Cardiac muscle cell (in vitro differentiated cells and primary cell): Measurements from ENCODE around the gene NCF2. TPM values are rescaled to one million over a fixed set of nuclear protein-coding genes. Genes with fewer than 3 reads are reported as not detected.
A peak's percentile ranks its signal among the peaks of the same experiment; 100 is the strongest.

Experiments used
- DNase-seq, 2 donors: peaks; one replicate each; pipeline versions ENCODE4 v3.0.0 to v3.0.0-alpha.2; 2010 to 2017; ENCODE audit warnings: low read depth in 1 of 2, low spot score in 1 of 2
- H3K27ac ChIP-seq: fragments of 200-600 bp; sonication (generic); 2 replicates; pipeline ENCODE4 v1.5.1; 2016
- H3K27me3 ChIP-seq: fragments of 200-600 bp; sonication (generic); 2 replicates; pipeline ENCODE4 v1.6.0; 2016; ENCODE audit warnings: control low read depth
- H3K36me3 ChIP-seq: fragments of 200-600 bp; sonication (generic); 2 replicates; pipeline ENCODE4 v1.5.1; 2016; ENCODE audit warnings: control low read depth
- H3K4me1 ChIP-seq: fragments of 200-600 bp; sonication (generic); 2 replicates; pipeline ENCODE4 v1.8.1; 2017; ENCODE audit warnings: low read depth, mild to moderate bottlenecking, mixed run types
- H3K4me3 ChIP-seq: fragments of 200-600 bp; sonication (generic); 2 replicates; pipeline ENCODE4 v1.5.1; 2016; ENCODE audit warnings: mild to moderate bottlenecking
- H3K9me3 ChIP-seq: fragments of 200-600 bp; sonication (generic); 2 replicates; pipeline ENCODE4 v1.5.1; 2017; ENCODE audit warnings: low read depth, mild to moderate bottlenecking, control low read depth
- polyA plus RNA-seq: library from polyadenylated mRNA; unstranded; fragments of >200 nt; fragmentation: Nextera tagmentation; extraction: Ambion mirVana; gene quantifications from 2 replicates; pipeline ENCODE4 v1.2.1, GENCODE V29; 2016
- total RNA-seq: library from RNA; depleted of rRNA; stranded (reverse); fragments of >200 nt; gene quantifications from 2 replicates; pipeline ENCODE4 v1.2.3, GENCODE V29; 2016
- TF ChIP-seq, protein P1 (sequence below): IDR thresholded peaks from 2 replicates; pipeline ENCODE4 v1.5.1; 2012; ENCODE audit warnings: low read depth, mild to moderate bottlenecking, low read length

The NCF2 gene
- total and polyA plus RNA-seq, 2 experiments from 2014 or later, result 0.06 to 1.5 TPM

DNA sequence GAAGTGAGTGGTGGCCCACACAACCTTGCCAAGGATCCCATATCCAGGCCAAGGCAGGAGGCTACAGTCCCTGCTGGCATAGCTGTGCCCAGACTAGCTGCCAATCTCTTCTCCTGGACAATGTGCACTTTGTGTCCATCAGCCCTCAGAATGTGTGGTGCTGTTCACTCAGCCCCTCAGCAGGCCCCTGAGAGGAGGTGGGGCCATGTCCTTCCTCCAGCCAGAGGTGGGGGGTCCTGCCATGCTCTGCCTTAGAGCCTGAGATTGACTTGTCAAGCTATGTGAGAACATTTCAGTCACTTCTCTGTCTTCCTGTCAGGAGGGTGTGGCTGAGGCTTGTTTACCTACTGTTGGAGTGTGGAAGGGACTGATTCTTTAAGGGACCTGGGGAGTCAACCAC lies 1.4 kb downstream of the NCF2 start:
- H3K36me3 ChIP-seq, result no peaks in the 10 kb centered on the region
- H3K27me3 ChIP-seq, result no peaks in the 10 kb centered on the region
- DNase-seq, result no peak
- H3K27ac ChIP-seq, result no peak overlapping the region
- H3K4me3 ChIP-seq, result no peak overlapping the region
- no peaks in the 10 kb centered on the region for H3K4me1 ChIP-seq
- TF ChIP-seq, protein P1, sequence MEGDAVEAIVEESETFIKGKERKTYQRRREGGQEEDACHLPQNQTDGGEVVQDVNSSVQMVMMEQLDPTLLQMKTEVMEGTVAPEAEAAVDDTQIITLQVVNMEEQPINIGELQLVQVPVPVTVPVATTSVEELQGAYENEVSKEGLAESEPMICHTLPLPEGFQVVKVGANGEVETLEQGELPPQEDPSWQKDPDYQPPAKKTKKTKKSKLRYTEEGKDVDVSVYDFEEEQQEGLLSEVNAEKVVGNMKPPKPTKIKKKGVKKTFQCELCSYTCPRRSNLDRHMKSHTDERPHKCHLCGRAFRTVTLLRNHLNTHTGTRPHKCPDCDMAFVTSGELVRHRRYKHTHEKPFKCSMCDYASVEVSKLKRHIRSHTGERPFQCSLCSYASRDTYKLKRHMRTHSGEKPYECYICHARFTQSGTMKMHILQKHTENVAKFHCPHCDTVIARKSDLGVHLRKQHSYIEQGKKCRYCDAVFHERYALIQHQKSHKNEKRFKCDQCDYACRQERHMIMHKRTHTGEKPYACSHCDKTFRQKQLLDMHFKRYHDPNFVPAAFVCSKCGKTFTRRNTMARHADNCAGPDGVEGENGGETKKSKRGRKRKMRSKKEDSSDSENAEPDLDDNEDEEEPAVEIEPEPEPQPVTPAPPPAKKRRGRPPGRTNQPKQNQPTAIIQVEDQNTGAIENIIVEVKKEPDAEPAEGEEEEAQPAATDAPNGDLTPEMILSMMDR, result no peak
- H3K9me3 ChIP-seq, result no peaks in the 10 kb centered on the region

DNA sequence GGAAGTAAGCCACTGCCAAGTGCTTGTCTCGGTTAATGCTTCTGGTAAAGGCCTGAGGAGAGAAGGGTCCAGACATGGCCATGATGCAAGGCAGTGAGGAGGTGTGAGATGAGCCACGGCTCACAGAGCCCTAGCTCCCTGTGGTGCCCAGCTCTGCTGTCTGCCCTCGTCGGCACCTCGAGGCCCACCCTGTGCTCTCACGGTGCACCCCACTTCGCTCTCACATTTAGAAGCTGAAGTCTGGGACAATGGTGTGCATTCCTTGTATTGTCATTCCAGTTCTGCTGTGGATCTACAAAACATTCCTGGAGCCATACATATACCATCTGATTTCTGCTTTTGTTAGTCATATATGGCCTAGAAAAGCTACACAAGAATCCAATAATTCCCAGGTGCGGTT lies 3.3 kb downstream of the NCF2 start:
- Histone ChIP-seq H3K4me3 (no peak overlapping the region), H3K27ac (no peak overlapping the region), H3K9me3 (no peaks in the 10 kb centered on the region), H3K36me3 (no peaks in the 10 kb centered on the region), H3K4me1 (no peaks in the 10 kb centered on the region), H3K27me3 (no peaks in the 10 kb centered on the region)
- no peak for DNase-seq
- TF ChIP-seq, protein P1, result no peak

DNA sequence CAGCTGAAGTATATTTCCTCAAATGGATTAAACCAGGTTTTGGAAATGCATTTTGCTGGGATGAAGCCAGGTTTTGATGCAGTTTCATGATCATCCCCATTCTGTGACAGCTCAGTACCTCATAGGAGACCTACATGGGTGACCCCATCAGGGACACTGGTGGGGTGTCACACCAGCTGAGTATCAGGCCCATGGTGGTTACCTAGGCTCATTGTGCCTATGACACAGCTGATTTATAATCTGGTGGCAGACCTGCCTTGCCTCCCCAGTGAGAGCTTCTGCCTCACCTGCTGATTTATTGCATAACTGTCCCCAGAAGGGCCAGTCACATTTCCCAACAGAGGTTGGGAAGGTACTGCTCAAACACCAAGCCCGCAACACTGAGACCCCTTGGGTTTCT lies 3.8 kb downstream of the NCF2 start:
- Histone ChIP-seq H3K27me3 (no peaks in the 10 kb centered on the region), H3K4me1 (no peaks in the 10 kb centered on the region), H3K9me3 (no peaks in the 10 kb centered on the region), H3K36me3 (no peaks in the 10 kb centered on the region), H3K27ac (no peak overlapping the region), H3K4me3 (no peak overlapping the region)
- no peak for DNase-seq
- TF ChIP-seq, protein P1, result no peak

DNA sequence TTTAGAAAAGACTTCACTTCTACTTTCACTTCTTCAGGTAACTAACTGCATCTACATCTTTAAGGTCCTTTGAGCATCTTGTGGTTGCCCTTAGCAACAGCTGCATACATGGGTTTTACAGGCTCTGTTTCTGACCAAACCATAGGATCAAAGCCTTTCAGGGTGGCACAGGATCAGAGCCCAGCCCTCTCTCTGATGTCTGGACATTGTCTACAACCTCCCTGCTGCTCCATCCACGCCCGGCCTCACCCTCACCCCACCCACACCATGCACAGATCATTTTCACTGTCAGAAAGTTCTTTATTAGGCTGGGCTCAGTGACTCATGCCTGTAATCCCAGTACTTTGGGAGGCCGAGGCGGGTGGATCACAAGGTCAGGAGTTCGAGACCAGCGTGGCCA lies 5.2 kb downstream of the NCF2 start:
- Histone ChIP-seq H3K4me3 (no peak overlapping the region), H3K27me3 (no peaks in the 10 kb centered on the region), H3K36me3 (no peaks in the 10 kb centered on the region), H3K27ac (no peak overlapping the region), H3K4me1 (peaks cover 4% of the 10 kb centered on the region), H3K9me3 (no peaks in the 10 kb centered on the region)
- DNase-seq, result no peak
- TF ChIP-seq, protein P1, result no peak

DNA sequence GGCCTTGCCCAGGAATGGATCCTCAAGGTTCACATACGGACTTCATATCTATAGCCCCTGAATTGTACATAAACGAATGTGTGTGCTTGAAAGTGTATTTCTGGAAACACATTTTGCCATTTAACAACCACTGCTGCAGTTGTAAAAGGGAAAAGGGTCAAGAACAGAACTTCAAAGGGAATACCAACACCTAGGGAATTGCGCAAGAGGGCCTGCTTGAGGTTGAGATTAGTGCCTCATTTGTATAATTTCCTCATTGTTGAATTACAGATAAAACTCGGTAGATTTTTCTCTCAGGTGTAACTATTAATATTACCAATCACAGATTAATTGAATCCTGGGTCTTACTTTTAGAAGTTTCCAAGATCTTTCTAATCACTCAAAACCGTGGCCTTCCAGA lies 6.1 kb downstream of the NCF2 start:
- Histone ChIP-seq H3K27ac (no peak overlapping the region), H3K4me1 (peaks cover 5% of the 10 kb centered on the region), H3K36me3 (no peaks in the 10 kb centered on the region), H3K27me3 (no peaks in the 10 kb centered on the region), H3K9me3 (no peaks in the 10 kb centered on the region), H3K4me3 (no peak overlapping the region)
- no peak for DNase-seq
- TF ChIP-seq, protein P1, result no peak

DNA sequence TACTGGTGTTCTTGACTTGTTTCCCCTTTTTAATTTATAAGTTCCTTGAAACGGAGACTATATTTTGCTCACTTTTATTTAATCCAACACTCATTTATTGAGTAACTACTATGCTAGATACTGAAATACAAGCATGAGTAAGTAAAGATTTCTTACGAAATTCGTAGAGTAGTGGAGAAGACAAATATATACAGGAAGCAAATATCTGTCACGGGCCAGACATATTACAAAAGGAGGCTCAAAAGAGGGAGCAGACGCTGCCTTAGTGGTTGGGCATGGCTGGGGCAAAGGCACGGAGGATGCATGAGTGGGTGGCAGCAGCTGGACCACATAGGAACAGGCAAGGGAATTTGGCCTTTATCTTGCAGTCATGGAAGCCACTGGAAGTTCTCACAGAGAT lies 6.8 kb downstream of the NCF2 start:
- Histone ChIP-seq H3K27ac (no peak overlapping the region), H3K9me3 (no peaks in the 10 kb centered on the region), H3K4me1 (peaks cover 12% of the 10 kb centered on the region), H3K27me3 (no peaks in the 10 kb centered on the region), H3K36me3 (no peaks in the 10 kb centered on the region), H3K4me3 (no peak overlapping the region)
- TF ChIP-seq, protein P1, result no peak
- DNase-seq, result peak in 1 of 2 donors; percentile 64
